Trophoblast cell (in vitro differentiated cells and primary cell): ENCODE data around the gene ANKS1B.

Experiments used
- DNase-seq, 2 donors: peaks; one replicate each; pipeline ENCODE4 v3.0.0-alpha.2; 2016
- H2AFZ ChIP-seq: 2 replicates; pipeline ENCODE4 v1.6.1; 2013; ENCODE audit warnings: low read length, moderate library complexity, mild to moderate bottlenecking; ENCODE audit not compliant: insufficient read depth, poor library complexity
- H2AK5ac ChIP-seq: 2 replicates; pipeline ENCODE4 v1.6.1; 2013; ENCODE audit warnings: mild to moderate bottlenecking, low read length
- H2BK120ac ChIP-seq: 2 replicates; pipeline ENCODE4 v1.6.1; 2013; ENCODE audit warnings: low read length, mild to moderate bottlenecking, moderate library complexity; ENCODE audit not compliant: insufficient read depth, poor library complexity
- H2BK12ac ChIP-seq: 2 replicates; pipeline ENCODE4 v1.6.1; 2013; ENCODE audit warnings: mild to moderate bottlenecking, low read length, moderate library complexity
- H2BK5ac ChIP-seq: 2 replicates; pipeline ENCODE4 v1.6.1; 2013; ENCODE audit warnings: low read length, low read depth, moderate library complexity, mild to moderate bottlenecking; ENCODE audit not compliant: poor library complexity
- H3K14ac ChIP-seq: 2 replicates; pipeline ENCODE4 v1.6.1; 2013; ENCODE audit warnings: mild to moderate bottlenecking, low read length
- H3K18ac ChIP-seq: 2 replicates; pipeline ENCODE4 v1.6.1; 2013; ENCODE audit warnings: mild to moderate bottlenecking, low read length
- H3K23ac ChIP-seq: 2 replicates; pipeline ENCODE4 v1.6.1; 2013; ENCODE audit warnings: low read length
- H3K27ac ChIP-seq: 2 replicates; pipeline ENCODE4 v1.5.1; 2013; ENCODE audit warnings: low read depth, mild to moderate bottlenecking, inconsistent platforms, low read length, moderate library complexity
- H3K27me3 ChIP-seq: 2 replicates; pipeline ENCODE4 v1.6.1; 2013; ENCODE audit warnings: inconsistent platforms, mild to moderate bottlenecking, low read length, moderate library complexity; ENCODE audit not compliant: insufficient read depth
- H3K36me3 ChIP-seq, 2 experiments: 1 replicate in 1 of 2; 2 replicates in 1 of 2; pipeline ENCODE4 v1.6.1; 2013; ENCODE audit warnings: low read length in 2 of 2, mild to moderate bottlenecking in 2 of 2, moderate library complexity in 1 of 2; ENCODE audit not compliant: insufficient read depth in 2 of 2, control insufficient read depth in 1 of 2
- H3K4ac ChIP-seq: 2 replicates; pipeline ENCODE4 v1.6.1; 2013; ENCODE audit warnings: low read depth, mild to moderate bottlenecking, low read length, moderate library complexity
- H3K4me1 ChIP-seq, 2 experiments: 1 replicate in 1 of 2; 2 replicates in 1 of 2; pipeline ENCODE4 v1.6.1; 2013; ENCODE audit warnings: low read length in 2 of 2, mild to moderate bottlenecking in 2 of 2, moderate library complexity in 1 of 2; ENCODE audit not compliant: insufficient read depth in 2 of 2, control insufficient read depth in 1 of 2
- H3K4me2 ChIP-seq: 2 replicates; pipeline ENCODE4 v1.6.1; 2013; ENCODE audit warnings: inconsistent platforms, mild to moderate bottlenecking, low read length, moderate library complexity
- H3K4me3 ChIP-seq: 2 replicates; pipeline ENCODE4 v1.5.1; 2013; ENCODE audit warnings: mild to moderate bottlenecking, low read depth, low read length, inconsistent platforms
- H3K79me1 ChIP-seq: one replicate; pipeline ENCODE4 v1.6.1; 2013; ENCODE audit warnings: low read length
- H3K79me2 ChIP-seq: 2 replicates; pipeline ENCODE4 v1.6.1; 2013; ENCODE audit warnings: low read length, mild to moderate bottlenecking; ENCODE audit not compliant: control insufficient read depth, insufficient read depth, poor library complexity
- H3K9ac ChIP-seq: 2 replicates; pipeline ENCODE4 v1.6.1; 2013; ENCODE audit warnings: mild to moderate bottlenecking, low read length
- H3K9me3 ChIP-seq: 2 replicates; pipeline ENCODE4 v1.6.1; 2013; ENCODE audit warnings: low read depth, mild to moderate bottlenecking, control low read depth, inconsistent platforms, low read length; ENCODE audit not compliant: insufficient read depth
- H4K12ac ChIP-seq: 2 replicates; pipeline ENCODE4 v1.6.1; 2013; ENCODE audit warnings: low read depth, mild to moderate bottlenecking, low read length, moderate library complexity
- H4K8ac ChIP-seq: 2 replicates; pipeline ENCODE4 v1.6.1; 2013; ENCODE audit warnings: low read depth, mild to moderate bottlenecking, low read length, moderate library complexity
- H4K91ac ChIP-seq: one replicate; pipeline ENCODE4 v1.6.1; 2013; ENCODE audit warnings: low read depth, mild to moderate bottlenecking, low read length, moderate library complexity
- WGBS: extraction: QIAGEN DNeasy Blood & Tissue Kit; methylation state at CpG from one replicate; pipeline ENCODE4 v1.1.7; 2013; ENCODE audit warnings: missing lambda C conversion rate; ENCODE audit not compliant: insufficient read length, insufficient coverage; ENCODE audit errors: extremely low coverage; 5-methylcytosine and 5-hydroxymethylcytosine counted together

The ANKS1B gene

DNA sequence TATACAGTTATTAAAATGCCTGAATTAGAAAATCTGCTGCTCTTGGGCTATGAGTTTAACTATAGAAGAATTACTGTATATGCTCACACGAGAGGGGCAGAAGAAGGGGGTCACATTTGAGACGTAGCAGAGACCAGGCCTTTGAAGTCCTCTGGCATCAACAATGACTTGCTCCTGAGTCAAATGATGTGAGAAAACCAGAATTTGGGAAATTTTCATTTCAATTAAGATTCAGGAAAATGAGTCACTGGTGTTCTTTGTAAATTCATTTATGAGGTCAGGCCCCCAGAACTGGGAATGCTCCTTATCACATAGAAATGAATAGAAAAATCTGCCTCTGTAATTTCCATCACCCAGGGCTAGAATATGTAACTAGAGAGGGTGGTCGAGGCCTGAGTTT, 1246.7 kb downstream of the ANKS1B start:
- no peak overlapping the region for H2BK120ac ChIP-seq
- H3K79me1 ChIP-seq: no peaks in the 10 kb centered on the region
- H3K79me2 ChIP-seq: no peaks in the 10 kb centered on the region
- no peak overlapping the region for H2BK12ac ChIP-seq
- DNase-seq: no peak
- H4K8ac ChIP-seq: no peak overlapping the region
- peaks cover 2 to 5% of the 10 kb centered on the region in 2 experiments for H3K36me3 ChIP-seq
- no peak overlapping the region for H3K4me3 ChIP-seq
- no peak overlapping the region for H3K9ac ChIP-seq
- no peak overlapping the region for H2AFZ ChIP-seq
- H3K18ac ChIP-seq: no peak overlapping the region
- H2BK5ac ChIP-seq: no peak overlapping the region
- H3K4ac ChIP-seq: no peak overlapping the region
- H3K27ac ChIP-seq: no peak overlapping the region
- no peak overlapping the region for H2AK5ac ChIP-seq
- H3K4me1 ChIP-seq: no peaks in the 10 kb centered on the region
- H3K9me3 ChIP-seq: no peaks in the 10 kb centered on the region
- no peak overlapping the region for H4K91ac ChIP-seq
- H3K4me2 ChIP-seq: no peak overlapping the region
- H3K23ac ChIP-seq: no peak overlapping the region
- WGBS: no CpG with 5 or more reads among the region's 3 CpGs
- no peaks in the 10 kb centered on the region for H3K27me3 ChIP-seq
- no peak overlapping the region for H3K14ac ChIP-seq
- H4K12ac ChIP-seq: no peak overlapping the region

DNA sequence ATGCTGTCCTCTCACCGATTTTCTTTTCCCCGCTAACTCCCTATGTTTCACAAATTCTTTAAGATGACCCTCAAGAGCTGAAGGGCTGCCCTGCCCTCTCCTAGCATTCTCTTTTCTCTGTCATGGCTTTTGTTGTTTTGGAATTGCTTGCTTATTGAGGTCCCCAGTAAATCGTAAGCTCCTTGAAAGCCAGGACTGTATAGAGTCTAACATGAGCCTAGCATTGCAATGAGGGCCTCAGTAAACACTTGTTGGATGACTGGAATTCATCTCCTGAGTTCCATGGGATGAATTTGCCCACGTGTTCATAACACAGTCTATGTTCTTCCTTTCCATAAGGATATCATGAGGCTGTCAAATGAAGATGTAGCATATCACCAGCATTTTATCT, 1247.4 kb downstream of the ANKS1B start:
- Histone ChIP-seq H3K4ac (no peak overlapping the region), H3K79me2 (no peaks in the 10 kb centered on the region), H3K9ac (no peak overlapping the region), H3K79me1 (no peaks in the 10 kb centered on the region), H2BK12ac (no peak overlapping the region), H3K23ac (no peak overlapping the region), H2AK5ac (no peak overlapping the region), H3K27me3 (no peaks in the 10 kb centered on the region), H3K27ac (no peak overlapping the region), H4K12ac (no peak overlapping the region), H3K36me3 (peaks cover 2 to 5% of the 10 kb centered on the region in 2 experiments), H2BK5ac (no peak overlapping the region), H2AFZ (no peak overlapping the region), H3K14ac (no peak overlapping the region), H3K4me1 (no peaks in the 10 kb centered on the region), H3K9me3 (no peaks in the 10 kb centered on the region), H4K8ac (no peak overlapping the region), H3K4me2 (no peak overlapping the region), H2BK120ac (no peak overlapping the region), H3K4me3 (no peak overlapping the region), H3K18ac (no peak overlapping the region), H4K91ac (no peak overlapping the region)
- no CpG with 5 or more reads among the region's 4 CpGs for WGBS
- no peak for DNase-seq

DNA sequence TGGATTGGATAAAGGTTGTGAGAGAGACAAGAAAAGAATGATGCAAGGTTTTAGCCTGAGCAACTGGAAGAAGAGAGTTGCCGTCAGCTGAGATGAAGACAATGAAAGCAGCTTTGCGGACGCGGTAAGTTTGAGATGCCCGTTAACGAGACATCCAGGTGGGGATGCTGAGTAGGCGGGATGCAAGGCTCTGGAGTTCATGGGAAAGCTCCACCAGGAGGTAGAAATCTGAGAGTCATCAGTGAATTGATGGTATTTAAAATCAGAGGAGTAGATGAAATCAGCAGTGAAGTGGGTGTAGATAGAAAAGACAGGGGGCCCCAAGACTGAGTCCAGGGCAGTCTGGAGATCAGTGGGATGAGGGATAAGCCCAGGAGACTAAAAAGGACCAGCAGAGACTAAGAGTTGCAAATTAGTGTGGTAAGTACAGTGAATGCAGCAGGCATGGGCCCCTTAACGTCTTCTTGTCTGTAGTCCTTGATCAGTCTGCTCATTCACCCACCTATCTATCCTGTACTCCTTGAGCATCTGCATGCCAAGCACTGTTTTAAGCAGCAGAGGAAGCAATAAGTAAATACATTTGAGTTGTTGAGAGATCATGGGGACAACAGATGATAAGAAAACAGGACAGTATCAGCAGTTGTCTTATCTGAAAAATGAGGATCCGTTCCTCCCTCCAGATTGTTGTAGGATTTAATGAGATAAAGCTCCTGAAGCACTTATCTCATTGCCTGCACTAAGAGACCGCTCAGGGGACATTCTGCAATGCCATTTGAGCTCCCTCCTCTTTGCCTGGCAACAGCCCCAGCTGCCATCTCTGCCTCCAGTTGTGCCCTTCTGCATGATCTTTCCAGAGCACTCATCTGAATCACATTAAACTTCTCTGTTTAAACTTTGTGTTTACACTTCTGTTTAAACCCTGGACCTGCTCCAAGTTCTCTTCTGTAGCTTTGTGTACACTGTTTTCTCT, 1248.1 kb downstream of the ANKS1B start:
- H3K27ac ChIP-seq: no peak overlapping the region
- H3K79me2 ChIP-seq: no peaks in the 10 kb centered on the region
- H4K91ac ChIP-seq: no peak overlapping the region
- no peak overlapping the region for H3K9ac ChIP-seq
- H3K9me3 ChIP-seq: no peaks in the 10 kb centered on the region
- no peaks in the 10 kb centered on the region for H3K79me1 ChIP-seq
- peaks cover 2 to 7% of the 10 kb centered on the region in 2 experiments for H3K36me3 ChIP-seq
- H3K27me3 ChIP-seq: no peaks in the 10 kb centered on the region
- no peak for DNase-seq
- no peak overlapping the region for H4K12ac ChIP-seq
- H3K23ac ChIP-seq: no peak overlapping the region
- no peak overlapping the region for H3K4me3 ChIP-seq
- H3K4me2 ChIP-seq: no peak overlapping the region
- H3K4me1 ChIP-seq: no peaks in the 10 kb centered on the region
- no peak overlapping the region for H2BK12ac ChIP-seq
- no peak overlapping the region for H3K14ac ChIP-seq
- WGBS: no CpG with 5 or more reads among the region's 10 CpGs
- no peak overlapping the region for H2AK5ac ChIP-seq
- no peak overlapping the region for H2BK5ac ChIP-seq
- no peak overlapping the region for H2AFZ ChIP-seq
- no peak overlapping the region for H2BK120ac ChIP-seq
- H3K18ac ChIP-seq: no peak overlapping the region
- no peak overlapping the region for H3K4ac ChIP-seq
- no peak overlapping the region for H4K8ac ChIP-seq

DNA sequence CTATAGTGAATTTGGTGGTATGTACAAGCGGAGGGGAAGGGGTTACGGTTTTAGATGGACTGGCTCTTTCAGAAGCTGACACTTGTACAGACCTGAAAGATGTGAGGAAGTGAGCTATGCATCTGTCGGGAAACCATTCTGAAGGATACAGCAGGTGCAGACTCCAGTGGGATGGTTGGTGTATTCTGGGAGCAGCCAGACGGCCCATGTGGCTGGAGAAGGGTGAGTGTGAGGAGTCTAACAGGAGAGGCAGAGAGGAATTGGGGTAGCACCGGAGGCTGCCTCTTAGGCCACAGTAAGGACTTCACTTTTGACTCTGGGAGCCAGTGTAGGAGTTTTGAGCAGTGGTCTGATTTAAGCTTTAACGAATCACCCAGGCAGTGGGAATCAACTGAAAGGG, 1248.9 kb downstream of the ANKS1B start:
- Histone ChIP-seq H3K9ac (no peak overlapping the region), H4K8ac (no peak overlapping the region), H3K4me2 (no peak overlapping the region), H3K79me2 (no peaks in the 10 kb centered on the region), H3K18ac (no peak overlapping the region), H2BK120ac (no peak overlapping the region), H3K4me1 (no peaks in the 10 kb centered on the region), H3K4ac (no peak overlapping the region), H3K36me3 (peaks cover 4 to 12% of the 10 kb centered on the region in 2 experiments), H4K12ac (no peak overlapping the region), H3K4me3 (no peak overlapping the region), H3K23ac (no peak overlapping the region), H3K79me1 (no peaks in the 10 kb centered on the region), H2AFZ (no peak overlapping the region), H4K91ac (no peak overlapping the region), H2AK5ac (no peak overlapping the region), H2BK12ac (no peak overlapping the region), H2BK5ac (no peak overlapping the region), H3K9me3 (no peaks in the 10 kb centered on the region), H3K27me3 (no peaks in the 10 kb centered on the region), H3K14ac (no peak overlapping the region), H3K27ac (no peak overlapping the region)
- no peak for DNase-seq
- WGBS: no CpG with 5 or more reads among the region's 6 CpGs
